ENCODE results near the gene MCF2L. TPM values are rescaled to one million over a fixed set of nuclear protein-coding genes. Genes with fewer than 3 reads are reported as not detected.

MCF2L gene
- total and polyA plus RNA-seq, 9 of the 15 experiments (the other 6 are each of a cell fraction or from before 2014, with no cell fraction given): 0.05 to 0.25 (median 0.18) TPM; not detected in 5

- no TSS peak for BruUV-seq (replicated peaks)
- ChIA-PET CTCF (ENCODE audit: low intra/inter-chr PET ratio) (no interaction called here), POLR2A (interaction anchor here (0.6 kb wide), 1 partner anchor 414 kb away, joined by 3 read pairs; no protein-coding TSS in a partner anchor)
- Histone ChIP-seq H3K79me2 (ENCODE audit: control insufficient read depth, insufficient read depth, low read length) (no peaks in the 10 kb centered on the region), H3K27me3 (ENCODE audit: control insufficient read depth in 2 of 2, insufficient read depth in 2 of 2, low read length in 2 of 2) (peaks cover 0 to 39% of the 10 kb centered on the region in 2 experiments; a peak in 3 of 5 replicates), H2AFZ (ENCODE audit: low read depth, low read length) (no peak overlapping the region), H3K36me3 (ENCODE audit: control insufficient read depth, insufficient read depth, low read length) (no peaks in the 10 kb centered on the region), H3K4me3 (no peak overlapping the region), H3K4me1 (replicated peaks in 1 of 2; ENCODE audit: control insufficient read depth in 2 of 2, insufficient read depth in 2 of 2, low read length in 2 of 2) (peaks cover 0 to 6% of the 10 kb centered on the region in 2 experiments; a peak in 2 of 5 replicates), H4K20me1 (replicated peaks; ENCODE audit: control insufficient read depth, insufficient read depth, low read length) (no peaks in the 10 kb centered on the region; the same call in 1 of the 2 replicates), H3K9me3 (replicated peaks; ENCODE audit: control insufficient read depth, insufficient read depth, low read depth, low read length) (no peaks in the 10 kb centered on the region), H3K27ac (ENCODE audit: extremely low read depth, low read depth, low read length) (no peak overlapping the region), H3K9me1 (ENCODE audit: control insufficient read depth, insufficient read depth, low read length) (no peaks in the 10 kb centered on the region), H3K9ac (ENCODE audit: insufficient read depth in 1 of 2, low read depth in 2 of 2, low read length in 2 of 2) (no peak overlapping the region), H3K4me2 (ENCODE audit: insufficient read depth, low read length) (no peak overlapping the region)
- WGBS (ENCODE audit: insufficient coverage, low coverage, missing lambda C conversion rate): 1% methylated on average over 11 of the region's 14 CpGs
- intact Hi-C loops (cut with micrococcal nuclease) (no loop called here), in situ Hi-C loops (cut with MboI) (no loop called here)
- TF ChIP-seq CUX1 (CRISPR knock-in tag; IDR thresholded peaks at IDR 0.05): no peak
- TF ChIP-seq POLR2B (IDR thresholded peaks at IDR 0.05; ENCODE audit: low read depth, partially characterized antibody): no peak
- TF ChIP-seq SP1 (CRISPR knock-in tag; IDR thresholded peaks at IDR 0.05): no peak
- TF ChIP-seq ZBED1 (IDR thresholded peaks at IDR 0.05): no peak
- no peak for TF ChIP-seq ZNF324 (CRISPR knock-in tag; IDR thresholded peaks at IDR 0.05)
- no peak for TF ChIP-seq SAFB2 (IDR thresholded peaks at IDR 0.05; ENCODE audit: borderline replicate concordance, low read depth, low read length, severe bottlenecking)
- TF ChIP-seq EZH2 (IDR thresholded peaks at IDR 0.05; ENCODE audit: borderline replicate concordance, low read depth, low read length): no peak
- no peak for FAIRE-seq
- no peak for ATAC-seq
- DNase-seq (ENCODE audit: extremely low read depth in 1 of 4, low spot score in 3 of 4): no peak
Measured at GRCh38 chr13:113036401-113036800, 67.4 kb downstream of the MCF2L start.

All from K562 (cell line).